ENCODE measurements around the gene ZNF358. TPM values are rescaled to one million over a fixed set of nuclear protein-coding genes. Genes with fewer than 3 reads are reported as not detected.

Gene ZNF358
- total and polyA plus RNA-seq, 2 of the 13 experiments (the other 11 are each of a cell fraction or from before 2014, with no cell fraction given), result 9.1 to 37.0 TPM

DNA sequence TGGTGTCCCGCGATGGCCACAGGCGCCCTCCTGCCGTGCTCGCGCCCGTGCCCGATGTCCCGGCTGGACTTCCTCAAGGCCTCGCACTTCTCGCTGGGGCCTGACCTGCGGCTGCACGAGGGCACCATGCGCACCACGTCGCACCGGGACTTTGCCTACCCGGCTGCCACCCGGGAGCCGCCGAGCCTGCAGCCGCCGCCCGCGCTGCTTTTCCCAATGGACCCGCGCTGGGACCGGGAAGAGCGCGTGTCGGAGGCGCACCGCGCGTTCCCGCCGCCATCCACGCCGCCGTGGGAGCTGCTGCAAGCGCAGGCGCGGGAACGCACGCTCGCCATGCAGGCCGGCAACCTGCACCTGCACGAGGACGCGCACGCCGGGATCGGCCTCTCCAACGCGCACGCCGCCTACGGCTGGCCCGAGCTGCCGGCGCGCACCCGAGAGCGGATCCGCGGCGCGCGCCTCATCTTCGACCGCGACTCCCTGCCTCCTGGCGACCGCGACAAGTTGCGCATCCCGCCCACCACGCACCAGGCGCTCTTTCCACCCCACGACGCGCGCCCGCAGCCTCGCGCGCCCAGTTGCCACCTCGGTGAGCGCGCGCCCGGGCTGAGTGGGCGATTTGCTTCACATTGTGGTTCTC, 15.0 kb upstream of the ZNF358 start (continued):
- no peak for TF ChIP-seq EZH2 (conservative IDR thresholded peaks at IDR 0.05; ENCODE audit: low read depth, low read length)
- no peak for TF ChIP-seq ZNF335 (CRISPR knock-in tag; IDR thresholded peaks at IDR 0.05)
- TF ChIP-seq, protein P1, sequence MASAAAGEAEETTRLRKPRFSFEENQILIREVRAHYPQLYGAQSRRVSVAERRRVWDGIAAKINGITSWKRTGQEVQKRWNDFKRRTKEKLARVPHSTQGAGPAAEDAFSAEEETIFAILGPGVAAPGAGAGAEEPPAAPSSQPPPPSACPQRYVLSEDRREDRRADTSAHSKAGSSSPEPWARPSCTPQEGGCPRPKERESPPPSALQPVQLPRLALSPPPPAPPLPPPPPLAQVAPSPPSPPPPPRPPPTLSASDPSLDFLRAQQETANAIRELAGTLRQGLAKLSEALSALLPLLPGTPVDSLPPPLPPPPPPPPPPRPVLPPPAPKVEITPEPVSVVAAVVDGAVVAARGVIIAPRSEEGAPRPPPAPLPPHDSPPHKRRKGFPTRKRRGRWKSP (CRISPR knock-in tag; IDR thresholded peaks at IDR 0.05), result 0 out of 2 replicates have a peak, but pooled peaks have one; percentile 28
- no peak for TF ChIP-seq SIX1 (CRISPR knock-in tag; IDR thresholded peaks at IDR 0.05; ENCODE audit: borderline replicate concordance)
- TF ChIP-seq NR2F6 (IDR thresholded peaks at IDR 0.05), result no peak
- no peak for TF ChIP-seq NR2F6 (CRISPR knock-in tag; IDR thresholded peaks at IDR 0.05)
- TF ChIP-seq SP4 (CRISPR knock-in tag; IDR thresholded peaks at IDR 0.05), result 0 out of 2 replicates have a peak, but pooled peaks have one; percentile 52
- no peak for TF ChIP-seq GATAD1 (CRISPR knock-in tag; IDR thresholded peaks at IDR 0.05)
- no peak for TF ChIP-seq FOXP1 (IDR thresholded peaks at IDR 0.05)
- TF ChIP-seq FOXP1 (CRISPR knock-in tag; IDR thresholded peaks at IDR 0.05), result no peak
- TF ChIP-seq, protein P2, sequence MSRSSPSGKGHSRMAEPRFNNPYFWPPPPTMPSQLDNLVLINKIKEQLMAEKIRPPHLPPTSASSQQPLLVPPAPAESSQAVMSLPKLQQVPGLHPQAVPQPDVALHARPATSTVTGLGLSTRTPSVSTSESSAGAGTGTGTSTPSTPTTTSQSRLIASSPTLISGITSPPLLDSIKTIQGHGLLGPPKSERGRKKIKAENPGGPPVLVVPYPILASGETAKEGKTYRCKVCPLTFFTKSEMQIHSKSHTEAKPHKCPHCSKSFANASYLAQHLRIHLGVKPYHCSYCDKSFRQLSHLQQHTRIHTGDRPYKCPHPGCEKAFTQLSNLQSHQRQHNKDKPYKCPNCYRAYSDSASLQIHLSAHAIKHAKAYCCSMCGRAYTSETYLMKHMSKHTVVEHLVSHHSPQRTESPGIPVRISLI (CRISPR knock-in tag; IDR thresholded peaks at IDR 0.05; ENCODE audit: borderline replicate concordance), result 0 out of 2 replicates have a peak, but pooled peaks have one; percentile 31
- TF ChIP-seq, protein P3, sequence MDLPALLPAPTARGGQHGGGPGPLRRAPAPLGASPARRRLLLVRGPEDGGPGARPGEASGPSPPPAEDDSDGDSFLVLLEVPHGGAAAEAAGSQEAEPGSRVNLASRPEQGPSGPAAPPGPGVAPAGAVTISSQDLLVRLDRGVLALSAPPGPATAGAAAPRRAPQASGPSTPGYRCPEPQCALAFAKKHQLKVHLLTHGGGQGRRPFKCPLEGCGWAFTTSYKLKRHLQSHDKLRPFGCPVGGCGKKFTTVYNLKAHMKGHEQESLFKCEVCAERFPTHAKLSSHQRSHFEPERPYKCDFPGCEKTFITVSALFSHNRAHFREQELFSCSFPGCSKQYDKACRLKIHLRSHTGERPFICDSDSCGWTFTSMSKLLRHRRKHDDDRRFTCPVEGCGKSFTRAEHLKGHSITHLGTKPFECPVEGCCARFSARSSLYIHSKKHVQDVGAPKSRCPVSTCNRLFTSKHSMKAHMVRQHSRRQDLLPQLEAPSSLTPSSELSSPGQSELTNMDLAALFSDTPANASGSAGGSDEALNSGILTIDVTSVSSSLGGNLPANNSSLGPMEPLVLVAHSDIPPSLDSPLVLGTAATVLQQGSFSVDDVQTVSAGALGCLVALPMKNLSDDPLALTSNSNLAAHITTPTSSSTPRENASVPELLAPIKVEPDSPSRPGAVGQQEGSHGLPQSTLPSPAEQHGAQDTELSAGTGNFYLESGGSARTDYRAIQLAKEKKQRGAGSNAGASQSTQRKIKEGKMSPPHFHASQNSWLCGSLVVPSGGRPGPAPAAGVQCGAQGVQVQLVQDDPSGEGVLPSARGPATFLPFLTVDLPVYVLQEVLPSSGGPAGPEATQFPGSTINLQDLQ (CRISPR knock-in tag; IDR thresholded peaks at IDR 0.05), result no peak
- TF ChIP-seq STAT5B (CRISPR knock-in tag; IDR thresholded peaks at IDR 0.05), result no peak
- TF ChIP-seq ZKSCAN5 (CRISPR knock-in tag; IDR thresholded peaks at IDR 0.05), result no peak
- 0 out of 2 replicates have a peak, but pooled peaks have one; percentile 27 for TF ChIP-seq BRD4 (CRISPR knock-in tag; IDR thresholded peaks at IDR 0.05)
- TF ChIP-seq ATF2 (CRISPR knock-in tag; IDR thresholded peaks at IDR 0.05), result no peak
- TF ChIP-seq SRSF1 (optimal IDR thresholded peaks at IDR 0.05; ENCODE audit: low read depth, low read length), result no peak
- TF ChIP-seq ZNF605 (CRISPR knock-in tag; IDR thresholded peaks at IDR 0.05), result peak; percentile 40; the same call in 1 of the 2 replicates
- no peak for TF ChIP-seq HIVEP1 (CRISPR knock-in tag; IDR thresholded peaks at IDR 0.05)
- no peak for TF ChIP-seq ZMAT3 (CRISPR knock-in tag; conservative IDR thresholded peaks at IDR 0.05)
- TF ChIP-seq ZNF670 (CRISPR knock-in tag; IDR thresholded peaks at IDR 0.05; ENCODE audit: borderline replicate concordance), result no peak; the same call in 1 of the 2 replicates
- no peak for TF ChIP-seq ASH2L (IDR thresholded peaks at IDR 0.05; ENCODE audit: insufficient read length, low read depth, low read length)
- no peak for TF ChIP-seq NKX3-1 (CRISPR knock-in tag; IDR thresholded peaks at IDR 0.05)
- TF ChIP-seq NFE2L1 (CRISPR knock-in tag; IDR thresholded peaks at IDR 0.05; ENCODE audit: borderline replicate concordance), result no peak
- TF ChIP-seq JUND (CRISPR knock-in tag; IDR thresholded peaks at IDR 0.05), result 0 out of 2 replicates have a peak, but pooled peaks have one; percentile 12
- no peak for TF ChIP-seq ZNF543 (CRISPR knock-in tag; IDR thresholded peaks at IDR 0.05)
- no peak for TF ChIP-seq ZSCAN31 (CRISPR knock-in tag; IDR thresholded peaks at IDR 0.05; ENCODE audit: low read depth)

Data from HepG2 (cell line).